ENCODE results near the gene DDI2.

Gene DDI2

DNA sequence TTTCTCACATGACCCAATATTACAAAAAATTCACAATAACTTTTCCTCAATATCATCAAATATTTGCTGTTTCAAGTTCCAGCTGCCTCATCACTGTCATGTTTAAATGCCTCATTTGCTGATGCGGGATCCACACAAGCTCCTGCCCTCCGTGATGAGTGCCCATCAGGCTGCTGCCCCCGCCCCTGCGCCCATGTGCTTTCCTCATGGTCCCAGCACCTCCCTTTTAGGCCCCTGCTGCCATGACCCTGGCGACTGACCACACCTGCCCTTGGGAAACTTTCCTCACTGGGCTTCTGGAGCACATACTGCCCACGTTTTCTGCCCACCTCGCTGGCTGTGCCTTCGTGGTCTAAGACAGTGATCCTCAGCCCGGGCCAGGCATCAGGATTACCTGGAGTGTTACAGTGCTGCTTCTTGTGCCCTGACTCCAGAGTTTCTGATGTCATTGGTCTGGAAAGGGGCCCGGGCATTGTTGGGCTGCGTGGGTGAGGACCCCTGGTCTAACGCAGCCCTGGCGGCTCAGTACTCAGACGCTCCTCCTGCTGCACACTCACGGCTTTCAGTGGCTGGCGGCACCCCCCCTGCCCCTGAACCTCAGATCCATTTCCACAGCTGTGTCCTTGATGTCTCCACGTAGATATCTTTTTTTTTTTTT lies 87.4 kb downstream of the DDI2 start:
- no peak for DNase-seq
- Histone ChIP-seq H3K4me2 (ENCODE audit: insufficient read depth, low read length) (no peak overlapping the region), H3K36me3 (ENCODE audit: insufficient read depth, low read length) (peaks cover 18% of the 10 kb centered on the region), H3K27ac (ENCODE audit: low read length) (no peak overlapping the region; the same call in 1 of the 2 replicates), H3K79me2 (ENCODE audit: insufficient read depth, low read length) (peaks cover 63% of the 10 kb centered on the region), H2AFZ (ENCODE audit: low read depth, low read length) (no peak overlapping the region), H3K4me1 (ENCODE audit: insufficient read depth, low read length) (no peaks in the 10 kb centered on the region), H3K27me3 (ENCODE audit: insufficient read depth, low read length, poor library complexity) (no peaks in the 10 kb centered on the region), H3K9me3 (ENCODE audit: insufficient read depth, low read length, severe bottlenecking) (no peaks in the 10 kb centered on the region), H4K20me1 (ENCODE audit: insufficient read depth, low read length) (peaks cover 43% of the 10 kb centered on the region), H3K9ac (ENCODE audit: low read depth, low read length) (no peak overlapping the region), H3K4me3 (ENCODE audit: low read depth in 1 of 2, low read length in 2 of 2) (no peak overlapping the region)
- no peak for ATAC-seq (ENCODE audit: insufficient read depth, low read depth)
- TF ChIP-seq, protein P1, sequence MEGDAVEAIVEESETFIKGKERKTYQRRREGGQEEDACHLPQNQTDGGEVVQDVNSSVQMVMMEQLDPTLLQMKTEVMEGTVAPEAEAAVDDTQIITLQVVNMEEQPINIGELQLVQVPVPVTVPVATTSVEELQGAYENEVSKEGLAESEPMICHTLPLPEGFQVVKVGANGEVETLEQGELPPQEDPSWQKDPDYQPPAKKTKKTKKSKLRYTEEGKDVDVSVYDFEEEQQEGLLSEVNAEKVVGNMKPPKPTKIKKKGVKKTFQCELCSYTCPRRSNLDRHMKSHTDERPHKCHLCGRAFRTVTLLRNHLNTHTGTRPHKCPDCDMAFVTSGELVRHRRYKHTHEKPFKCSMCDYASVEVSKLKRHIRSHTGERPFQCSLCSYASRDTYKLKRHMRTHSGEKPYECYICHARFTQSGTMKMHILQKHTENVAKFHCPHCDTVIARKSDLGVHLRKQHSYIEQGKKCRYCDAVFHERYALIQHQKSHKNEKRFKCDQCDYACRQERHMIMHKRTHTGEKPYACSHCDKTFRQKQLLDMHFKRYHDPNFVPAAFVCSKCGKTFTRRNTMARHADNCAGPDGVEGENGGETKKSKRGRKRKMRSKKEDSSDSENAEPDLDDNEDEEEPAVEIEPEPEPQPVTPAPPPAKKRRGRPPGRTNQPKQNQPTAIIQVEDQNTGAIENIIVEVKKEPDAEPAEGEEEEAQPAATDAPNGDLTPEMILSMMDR (IDR thresholded peaks at IDR 0.05; ENCODE audit: borderline replicate concordance, extremely low read depth, low read length, poor library complexity, severe bottlenecking) = no peak
- no peak for TF ChIP-seq EZH2 (IDR thresholded peaks at IDR 0.05; ENCODE audit: borderline replicate concordance, low read depth, low read length, severe bottlenecking)

- Histone ChIP-seq H3K79me2 (ENCODE audit: insufficient read depth, low read length) (peaks cover 61% of the 10 kb centered on the region), H3K27me3 (ENCODE audit: insufficient read depth, low read length, poor library complexity) (no peaks in the 10 kb centered on the region), H3K36me3 (ENCODE audit: insufficient read depth, low read length) (peaks cover 18% of the 10 kb centered on the region), H3K27ac (ENCODE audit: low read length) (no peak overlapping the region), H3K4me1 (ENCODE audit: insufficient read depth, low read length) (no peaks in the 10 kb centered on the region), H3K9me3 (ENCODE audit: insufficient read depth, low read length, severe bottlenecking) (no peaks in the 10 kb centered on the region), H4K20me1 (ENCODE audit: insufficient read depth, low read length) (peaks cover 42% of the 10 kb centered on the region), H3K4me2 (ENCODE audit: insufficient read depth, low read length) (no peak overlapping the region), H3K9ac (ENCODE audit: low read depth, low read length) (no peak overlapping the region), H2AFZ (ENCODE audit: low read depth, low read length) (no peak overlapping the region), H3K4me3 (ENCODE audit: low read depth in 1 of 2, low read length in 2 of 2) (no peak overlapping the region)
- no peak for ATAC-seq (ENCODE audit: insufficient read depth, low read depth)
- DNase-seq = no peak
- no peak for TF ChIP-seq EZH2 (IDR thresholded peaks at IDR 0.05; ENCODE audit: borderline replicate concordance, low read depth, low read length, severe bottlenecking)
- TF ChIP-seq, protein P1 (IDR thresholded peaks at IDR 0.05; ENCODE audit: borderline replicate concordance, extremely low read depth, low read length, poor library complexity, severe bottlenecking) = no peak
Measured at GRCh38 chr1:15705184-15705566, 87.9 kb downstream of the DDI2 start.

DNA sequence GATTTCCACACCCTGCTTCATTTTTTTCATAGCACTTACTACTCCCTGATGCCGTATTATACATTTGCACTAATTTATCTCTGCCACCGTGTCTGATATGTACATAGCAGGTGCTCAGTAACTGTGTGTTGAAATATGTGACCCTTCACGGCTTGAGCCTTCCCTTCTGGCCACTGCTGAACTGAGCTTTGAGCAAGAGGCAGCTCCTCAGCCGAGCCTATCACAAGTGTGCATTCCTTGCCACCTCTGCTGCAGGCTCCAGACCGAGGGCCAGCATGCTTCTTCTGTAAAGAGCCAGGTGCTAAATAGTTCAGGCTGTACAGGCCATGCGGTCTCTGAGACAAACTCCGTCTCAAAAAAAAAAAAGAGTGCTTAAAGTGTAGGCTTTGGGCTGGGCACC lies 89.5 kb downstream of the DDI2 start:
- no peaks in the 10 kb centered on the region for H3K4me1 ChIP-seq (ENCODE audit: insufficient read depth, low read length)
- H3K9ac ChIP-seq (ENCODE audit: low read depth, low read length) = no peak overlapping the region
- no peaks in the 10 kb centered on the region for H3K9me3 ChIP-seq (ENCODE audit: insufficient read depth, low read length, severe bottlenecking)
- no peak for TF ChIP-seq EZH2 (IDR thresholded peaks at IDR 0.05; ENCODE audit: borderline replicate concordance, low read depth, low read length, severe bottlenecking)
- TF ChIP-seq, protein P1 (IDR thresholded peaks at IDR 0.05; ENCODE audit: borderline replicate concordance, extremely low read depth, low read length, poor library complexity, severe bottlenecking) = no peak
- H3K27me3 ChIP-seq (ENCODE audit: insufficient read depth, low read length, poor library complexity) = no peaks in the 10 kb centered on the region
- no peak overlapping the region for H3K4me2 ChIP-seq (ENCODE audit: insufficient read depth, low read length)
- ATAC-seq (ENCODE audit: insufficient read depth, low read depth) (no peak), DNase-seq (no peak)
- H3K27ac ChIP-seq (ENCODE audit: low read length) = no peak overlapping the region
- no peak overlapping the region for H2AFZ ChIP-seq (ENCODE audit: low read depth, low read length)
- peaks cover 40% of the 10 kb centered on the region for H4K20me1 ChIP-seq (ENCODE audit: insufficient read depth, low read length)
- H3K4me3 ChIP-seq (ENCODE audit: low read depth in 1 of 2, low read length in 2 of 2) = no peak overlapping the region
- peaks cover 18% of the 10 kb centered on the region for H3K36me3 ChIP-seq (ENCODE audit: insufficient read depth, low read length)
- peaks cover 60% of the 10 kb centered on the region for H3K79me2 ChIP-seq (ENCODE audit: insufficient read depth, low read length)
